Astrocyte (in vitro differentiated cells and primary cell): ENCODE results near the gene MYOZ3. TPM values are rescaled to one million over a fixed set of nuclear protein-coding genes. Genes with fewer than 3 reads are reported as not detected.

Source experiments
- DNase-seq: peaks from one replicate; pipeline ENCODE4 v3.0.0-alpha.2; 2010; ENCODE audit warnings: low read depth
- FAIRE-seq: peaks from 2 replicates; lab custom pipeline; 2011; peaks lifted over from hg19 to GRCh38; lab: Jason Lieb, UNC
- H2AFZ ChIP-seq: 2 replicates; pipeline ENCODE4 v1.6.0; 2012; ENCODE audit warnings: low read depth, low read length, inconsistent platforms
- H3K27ac ChIP-seq: 2 replicates; pipeline ENCODE4 v1.5.1; 2011; ENCODE audit warnings: low read depth, low read length, inconsistent platforms
- H3K27me3 ChIP-seq: 2 replicates; pipeline ENCODE4 v1.6.0; 2011; ENCODE audit warnings: low read length, inconsistent platforms; ENCODE audit not compliant: insufficient read depth
- H3K36me3 ChIP-seq: 2 replicates; pipeline ENCODE4 v1.5.1; 2011; ENCODE audit warnings: low read length, inconsistent platforms; ENCODE audit not compliant: insufficient read depth
- H3K4me1 ChIP-seq: 2 replicates; pipeline ENCODE4 v1.5.1; 2011; ENCODE audit warnings: low read length, inconsistent platforms; ENCODE audit not compliant: insufficient read depth
- H3K4me2 ChIP-seq: 2 replicates; pipeline ENCODE4 v1.6.0; 2012; ENCODE audit warnings: low read length, inconsistent platforms
- H3K4me3 ChIP-seq: 2 replicates; pipeline ENCODE4 v1.5.1; 2011; ENCODE audit warnings: low read depth, mild to moderate bottlenecking, low read length, inconsistent platforms; ENCODE audit not compliant: insufficient read depth
- H3K79me2 ChIP-seq: 2 replicates; pipeline ENCODE4 v1.6.0; 2012; ENCODE audit warnings: mild to moderate bottlenecking, low read length, inconsistent platforms; ENCODE audit not compliant: insufficient read depth
- H3K9ac ChIP-seq: 2 replicates; pipeline ENCODE4 v1.6.0; 2012; ENCODE audit warnings: mild to moderate bottlenecking, low read length, inconsistent platforms
- H3K9me3 ChIP-seq: 2 replicates; pipeline ENCODE4 v1.5.1; 2012; ENCODE audit warnings: low read depth, mild to moderate bottlenecking, low read length, inconsistent platforms; ENCODE audit not compliant: insufficient read depth
- H4K20me1 ChIP-seq: 2 replicates; pipeline ENCODE4 v1.6.0; 2012; ENCODE audit warnings: low read length, inconsistent platforms; ENCODE audit not compliant: insufficient read depth
- H3K27ac Mint-ChIP-seq: one replicate; pipeline ENCODE4 v1.8.0; 2021; ENCODE audit warnings: mild to moderate bottlenecking, mixed read lengths; ENCODE audit not compliant: unreplicated experiment
- H3K27me3 Mint-ChIP-seq: one replicate; pipeline ENCODE4 v1.8.0; 2021; ENCODE audit warnings: low read depth, mixed read lengths; ENCODE audit not compliant: unreplicated experiment
- H3K36me3 Mint-ChIP-seq: one replicate; pipeline ENCODE4 v1.8.0; 2021; ENCODE audit warnings: low read depth, mixed read lengths; ENCODE audit not compliant: unreplicated experiment
- H3K4me1 Mint-ChIP-seq: one replicate; pipeline ENCODE4 v1.8.0; 2021; ENCODE audit warnings: low read depth, mixed read lengths; ENCODE audit not compliant: unreplicated experiment
- H3K4me3 Mint-ChIP-seq: one replicate; pipeline ENCODE4 v1.8.0; 2021; ENCODE audit warnings: mild to moderate bottlenecking, moderate library complexity, mixed read lengths; ENCODE audit not compliant: unreplicated experiment
- H3K9me3 Mint-ChIP-seq: one replicate; pipeline ENCODE4 v1.8.0; 2021; ENCODE audit warnings: mild to moderate bottlenecking, mixed read lengths; ENCODE audit not compliant: unreplicated experiment
- EZH2 ChIP-seq: IDR thresholded peaks from 2 replicates; pipeline ENCODE4 v1.6.1; 2012; ENCODE audit warnings: mild to moderate bottlenecking, low read length, inconsistent platforms; ENCODE audit not compliant: insufficient read depth
- total RNA-seq: library from RNA; stranded (reverse); gene quantifications from 2 replicates; pipeline ENCODE4 v1.2.1, GENCODE V29; 2021
- TF ChIP-seq, protein P1 (sequence below): IDR thresholded peaks from 2 replicates; pipeline ENCODE4 v1.5.1; 2011; ENCODE audit warnings: low read depth, mild to moderate bottlenecking, inconsistent platforms, low read length, moderate library complexity; ENCODE audit not compliant: insufficient read depth

MYOZ3 gene
- total RNA-seq, 1 donor from 2014 or later: 5.5 TPM

DNA sequence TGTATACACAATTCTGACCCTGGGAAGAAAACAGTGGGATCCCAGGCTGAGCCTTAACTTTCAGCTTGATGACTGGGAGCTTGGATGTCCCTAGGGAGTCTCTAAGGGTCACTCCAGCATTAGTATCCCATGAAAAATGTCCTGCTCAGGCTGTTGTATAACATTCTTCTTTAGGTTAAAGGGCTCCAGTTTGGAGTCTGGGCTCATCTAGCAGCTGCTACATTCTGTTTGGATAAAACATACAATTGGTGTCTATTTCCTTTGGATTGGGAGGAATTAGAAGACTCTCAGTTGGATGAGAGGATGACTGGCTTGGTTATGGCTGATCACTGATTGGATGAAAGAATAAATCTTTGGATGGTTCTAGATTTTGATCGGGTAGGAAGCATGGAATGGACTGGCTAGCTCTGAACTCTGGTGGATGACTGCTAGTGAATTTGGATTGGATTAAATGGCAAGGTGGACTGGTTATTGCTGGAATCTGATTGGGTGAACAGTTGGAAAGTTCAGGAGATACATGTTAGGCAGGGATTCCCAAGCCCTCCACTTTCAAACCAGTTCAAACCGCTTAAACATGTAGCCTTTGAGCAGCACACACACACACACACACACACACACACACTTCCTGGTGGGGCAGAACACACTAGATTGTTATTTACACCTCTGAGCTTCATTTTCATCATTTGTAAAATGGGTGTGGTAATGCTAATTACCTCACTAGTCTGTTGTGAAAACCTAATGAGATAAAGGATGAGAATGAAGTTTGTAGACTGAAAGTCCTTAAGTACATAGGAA is 7.1 kb upstream of the MYOZ3 start:
- Histone ChIP-seq H3K9me3 (no peaks in the 10 kb centered on the region), H2AFZ (no peak overlapping the region), H3K4me2 (no peak overlapping the region), H3K36me3 (peaks cover 3% of the 10 kb centered on the region), H4K20me1 (peaks cover 67% of the 10 kb centered on the region), H3K27me3 (no peaks in the 10 kb centered on the region), H3K9ac (no peak overlapping the region), H3K4me1 (peaks cover 28% of the 10 kb centered on the region), H3K27ac (no peak overlapping the region), H3K79me2 (peaks cover 29% of the 10 kb centered on the region), H3K4me3 (no peak overlapping the region)
- no peak for DNase-seq
- TF ChIP-seq EZH2: no peak
- TF ChIP-seq, protein P1, sequence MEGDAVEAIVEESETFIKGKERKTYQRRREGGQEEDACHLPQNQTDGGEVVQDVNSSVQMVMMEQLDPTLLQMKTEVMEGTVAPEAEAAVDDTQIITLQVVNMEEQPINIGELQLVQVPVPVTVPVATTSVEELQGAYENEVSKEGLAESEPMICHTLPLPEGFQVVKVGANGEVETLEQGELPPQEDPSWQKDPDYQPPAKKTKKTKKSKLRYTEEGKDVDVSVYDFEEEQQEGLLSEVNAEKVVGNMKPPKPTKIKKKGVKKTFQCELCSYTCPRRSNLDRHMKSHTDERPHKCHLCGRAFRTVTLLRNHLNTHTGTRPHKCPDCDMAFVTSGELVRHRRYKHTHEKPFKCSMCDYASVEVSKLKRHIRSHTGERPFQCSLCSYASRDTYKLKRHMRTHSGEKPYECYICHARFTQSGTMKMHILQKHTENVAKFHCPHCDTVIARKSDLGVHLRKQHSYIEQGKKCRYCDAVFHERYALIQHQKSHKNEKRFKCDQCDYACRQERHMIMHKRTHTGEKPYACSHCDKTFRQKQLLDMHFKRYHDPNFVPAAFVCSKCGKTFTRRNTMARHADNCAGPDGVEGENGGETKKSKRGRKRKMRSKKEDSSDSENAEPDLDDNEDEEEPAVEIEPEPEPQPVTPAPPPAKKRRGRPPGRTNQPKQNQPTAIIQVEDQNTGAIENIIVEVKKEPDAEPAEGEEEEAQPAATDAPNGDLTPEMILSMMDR: no peak
- Mint-ChIP-seq H3K27me3 (peaks cover 19% of the 10 kb centered on the region), H3K4me1 (peaks cover 26% of the 10 kb centered on the region), H3K4me3 (no peak overlapping the region), H3K36me3 (peaks cover 24% of the 10 kb centered on the region), H3K27ac (no peak overlapping the region), H3K9me3 (peaks cover 3% of the 10 kb centered on the region)
- no peak for FAIRE-seq

DNA sequence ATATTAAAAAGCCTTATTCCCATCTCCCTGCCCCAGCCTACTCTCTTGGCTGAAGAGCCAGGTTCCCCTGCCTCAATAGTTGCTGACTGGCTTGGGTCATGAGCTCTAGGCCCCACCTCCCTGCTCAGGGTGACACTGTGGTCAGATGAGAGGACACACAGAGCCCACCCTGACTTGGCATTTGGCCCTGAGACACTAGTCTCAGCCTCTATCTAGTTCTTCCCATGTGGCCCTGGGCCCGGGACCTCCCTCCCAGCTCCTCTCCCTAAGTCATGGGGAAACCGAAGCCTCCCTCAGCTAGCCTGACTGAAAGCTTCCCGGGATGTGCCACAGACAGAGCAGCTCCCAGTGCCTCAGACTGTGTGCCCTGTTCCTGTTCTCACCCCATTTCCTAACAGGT is 5.8 kb upstream of the MYOZ3 start:
- peaks cover 57% of the 10 kb centered on the region for H4K20me1 ChIP-seq
- no peak overlapping the region for H3K9ac ChIP-seq
- H2AFZ ChIP-seq: no peak overlapping the region
- DNase-seq: no peak
- peaks cover 22% of the 10 kb centered on the region for H3K79me2 ChIP-seq
- peaks cover 28% of the 10 kb centered on the region for H3K4me1 ChIP-seq
- Mint-ChIP-seq H3K4me1 (peaks cover 30% of the 10 kb centered on the region), H3K36me3 (peaks cover 21% of the 10 kb centered on the region), H3K27ac (no peak overlapping the region), H3K27me3 (peaks cover 23% of the 10 kb centered on the region), H3K9me3 (peaks cover 3% of the 10 kb centered on the region), H3K4me3 (no peak overlapping the region)
- no peak for FAIRE-seq
- H3K4me2 ChIP-seq: no peak overlapping the region
- H3K27me3 ChIP-seq: no peaks in the 10 kb centered on the region
- H3K9me3 ChIP-seq: no peaks in the 10 kb centered on the region
- TF ChIP-seq, protein P1: no peak
- no peak for TF ChIP-seq EZH2
- H3K27ac ChIP-seq: no peak overlapping the region
- no peak overlapping the region for H3K4me3 ChIP-seq
- H3K36me3 ChIP-seq: peaks cover 3% of the 10 kb centered on the region
